GM12878 (cell line): ENCODE measurements around the gene CCDC51. TPM values are rescaled to one million over a fixed set of nuclear protein-coding genes. Genes with fewer than 3 reads are reported as not detected.

Experiments used
- ATAC-seq: fragments of 200-7000 bp; cut with Tn5 transposase; 3 replicates; pipeline ENCODE4 v1.9.1; 2020; ENCODE audit warnings: mild to moderate bottlenecking, moderate library complexity
- BruUV-seq: library from RNA; stranded (reverse); fragments of 400-500 nt; replicated peaks from 2 replicates; lab custom pipeline; 2021; lab: Mats Ljungman, UMichigan
- CTCF ChIA-PET: fragments of 300-600 bp; sonication (Branson Sonifier 250); formaldehyde crosslinking; extraction: SDS; loops from one replicate; lab custom pipeline; 2021; ENCODE audit warnings: inconsistent platforms; lab: Yijun Ruan, JAX
- POLR2A ChIA-PET: fragments of 350-600 bp; formaldehyde crosslinking; extraction: SDS; loops from one replicate; lab custom pipeline; 2021; ENCODE audit warnings: inconsistent platforms; lab: Charles Lee
- RAD21 ChIA-PET: fragments of 300-600 bp; sonication (Branson Sonifier 250); formaldehyde crosslinking; loops from one replicate; lab custom pipeline; 2023; ENCODE audit warnings: antibody characterized with exemption; ENCODE audit not compliant: unreplicated experiment; lab: Charles Lee
- SMC1A ChIA-PET: fragments of 300-600 bp; sonication (Branson Sonifier 250); formaldehyde crosslinking; loops from one replicate; lab custom pipeline; 2023; ENCODE audit not compliant: unreplicated experiment, uncharacterized antibody; lab: Charles Lee
- DNase-seq: peaks from one replicate; pipeline ENCODE4 v3.0.0-alpha.2; 2011; ENCODE audit warnings: low read depth, low spot score
- FAIRE-seq: peaks from 3 replicates; lab custom pipeline; 2011; peaks lifted over from hg19 to GRCh38; lab: Jason Lieb, UNC
- H2AFZ ChIP-seq: 2 replicates; pipeline ENCODE4 v1.6.0; 2011; ENCODE audit warnings: low read depth, low read length, control low read depth; ENCODE audit not compliant: control insufficient read depth
- H3K27ac ChIP-seq: 2 replicates; pipeline ENCODE4 v1.5.1; 2011; ENCODE audit warnings: control low read depth; ENCODE audit not compliant: control insufficient read depth, insufficient read depth
- H3K27me3 ChIP-seq, 2 experiments: replicated peaks in 1 of 2; 2 replicates each; pipeline versions ENCODE4 v1.6.0 to v1.6.1; 2011; ENCODE audit warnings: low read length in 1 of 2; ENCODE audit not compliant: control insufficient read depth in 2 of 2, insufficient read depth in 2 of 2
- H3K36me3 ChIP-seq, 2 experiments: 2 replicates each; pipeline ENCODE4 v1.5.1; 2011; ENCODE audit warnings: low read length in 1 of 2; ENCODE audit not compliant: control insufficient read depth in 2 of 2, insufficient read depth in 2 of 2
- H3K4me1 ChIP-seq: 2 replicates; pipeline ENCODE4 v1.6.1; 2011; ENCODE audit warnings: mild to moderate bottlenecking, low read length, moderate library complexity, mixed read lengths; ENCODE audit not compliant: control insufficient read depth, insufficient read depth
- H3K4me2 ChIP-seq: 2 replicates; pipeline ENCODE4 v1.6.0; 2011; ENCODE audit warnings: control low read depth; ENCODE audit not compliant: control insufficient read depth, insufficient read depth
- H3K4me3 ChIP-seq: fragments of 200-600 bp; sonication (generic); 2 replicates; pipeline ENCODE4 v1.5.1; 2016
- H3K79me2 ChIP-seq: 2 replicates; pipeline ENCODE4 v1.6.0; 2011; ENCODE audit warnings: low read length; ENCODE audit not compliant: control insufficient read depth, insufficient read depth
- H3K9ac ChIP-seq: 2 replicates; pipeline ENCODE4 v1.8.0; 2011; ENCODE audit warnings: low read length, control low read depth, mixed read lengths; ENCODE audit not compliant: control insufficient read depth, insufficient read depth
- H3K9me3 ChIP-seq: replicated peaks from 3 replicates; pipeline ENCODE4 v1.5.1; 2011; ENCODE audit warnings: mild to moderate bottlenecking, low read length; ENCODE audit not compliant: control insufficient read depth, insufficient read depth
- H4K20me1 ChIP-seq: 2 replicates; pipeline ENCODE4 v1.6.0; 2011; ENCODE audit not compliant: control insufficient read depth, insufficient read depth
- CBX3 ChIP-seq: fragments of 200-600 bp; sonication (generic); IDR thresholded peaks from 2 replicates; pipeline ENCODE4 v1.6.1; 2016; ENCODE audit warnings: low read depth, borderline replicate concordance
- CHD2 ChIP-seq: IDR thresholded peaks from 2 replicates; pipeline ENCODE4 v1.6.1; 2011; ENCODE audit warnings: low read depth, low read length, improper control_type of control experiment, borderline replicate concordance
- E2F8 ChIP-seq: fragments of 450-650 bp; IDR thresholded peaks from 2 replicates; pipeline ENCODE4 v1.6.1; 2018; ENCODE audit warnings: mild to moderate bottlenecking, low read depth, moderate library complexity; ENCODE audit not compliant: partially characterized antibody
- FOXM1 ChIP-seq: IDR thresholded peaks from 2 replicates; pipeline ENCODE4 v1.6.1; 2012; ENCODE audit warnings: low read depth, mild to moderate bottlenecking, inconsistent platforms, low read length, moderate library complexity
- HDAC6 ChIP-seq: fragments of 200-600 bp; sonication (generic); IDR thresholded peaks from one replicate; pipeline ENCODE4 v1.8.0; 2017; ENCODE audit warnings: antibody characterized with exemption; ENCODE audit not compliant: unreplicated experiment
- HSF1 ChIP-seq: fragments of 150-350 bp; IDR thresholded peaks from 2 replicates; pipeline ENCODE4 v1.6.1; 2014; ENCODE audit warnings: mild to moderate bottlenecking, low read depth, low read length
- RELA ChIP-seq: fragments of 450-650 bp; IDR thresholded peaks from 2 replicates; pipeline ENCODE4 v1.8.0; 2014; ENCODE audit warnings: borderline replicate concordance; ENCODE audit not compliant: partially characterized antibody
- RELB ChIP-seq: fragments of 450-650 bp; IDR thresholded peaks from 2 replicates; pipeline ENCODE4 v1.6.1; 2017; ENCODE audit warnings: low read depth, mild to moderate bottlenecking, moderate library complexity
- SKIL ChIP-seq: fragments of 450-650 bp; IDR thresholded peaks from 2 replicates; pipeline ENCODE4 v1.6.1; 2017; ENCODE audit warnings: mild to moderate bottlenecking, low read depth, inconsistent platforms; ENCODE audit not compliant: poor library complexity, severe bottlenecking
- SMC3 ChIP-seq: IDR thresholded peaks from 2 replicates; pipeline ENCODE4 v1.6.1; 2011; ENCODE audit warnings: low read length, improper control_type of control experiment, borderline replicate concordance
- ZNF384 ChIP-seq: IDR thresholded peaks from 2 replicates; pipeline ENCODE4 v1.6.1; 2012; ENCODE audit warnings: low read depth, mild to moderate bottlenecking, low read length, improper control_type of control experiment, borderline replicate concordance
- WGBS: methylation state at CpG from one replicate; pipeline ENCODE4 v1.1.6; 2016; ENCODE audit warnings: low lambda C conversion rate; ENCODE audit not compliant: insufficient replicate concordance, insufficient coverage; ENCODE audit errors: missing lambda C conversion rate; 5-methylcytosine and 5-hydroxymethylcytosine counted together
- in situ Hi-C: fragments of 300-500 bp; cut with MboI; formaldehyde crosslinking; loops from 9 replicates; pipeline ENCODE4 v1.14.3; 2018; ENCODE audit warnings: mixed read lengths
- intact Hi-C: fragments of 100-400 bp; cut with micrococcal nuclease; formaldehyde crosslinking; loops from one replicate; pipeline ENCODE4 v1.14.2; 2022; ENCODE audit not compliant: unreplicated experiment
- polyA plus RNA-seq, 11 experiments: library from polyadenylated mRNA; depleted of rRNA in 4 of 11; unstranded in 6 of 11; stranded (reverse) in 5 of 11; fragments of >200 nt; fragmentation: Nextera tagmentation in 4 of 11; fragmentation: Illumina TruSeq in 1 of 11; extraction: Ambion mirVana in 4 of 11; extraction: Trizol in 1 of 11; gene quantifications; 1 replicate in 1 of 11; 2 replicates in 10 of 11; pipeline versions ENCODE4 v1.2.1 to v1.2.3, GENCODE V29; 2011 to 2016; ENCODE audit warnings: inconsistent platforms in 2 of 11, missing spikeins in 2 of 11, low read depth in 1 of 11
- total RNA-seq, 4 experiments: library from RNA; depleted of rRNA in 3 of 4; stranded (reverse); fragments of >200 nt in 3 of 4; fragmentation: Illumina TruSeq in 1 of 4; extraction: Trizol in 1 of 4; gene quantifications; 2 replicates each; pipeline versions ENCODE4 v1.2.1 to v1.2.3, GENCODE V29; 2013 to 2021

Gene CCDC51
- total and polyA plus RNA-seq, 10 of the 15 experiments (the other 5 are each of a cell fraction or from before 2014, with no cell fraction given) = 10.6 to 54.9 (median 28.5) TPM

- in situ Hi-C loops = no loop called here
- intact Hi-C loops = no loop called here
- H3K36me3 ChIP-seq = no peaks in the 10 kb centered on the region
- H3K4me3 ChIP-seq = no peak overlapping the region
- no peak overlapping the region for H2AFZ ChIP-seq
- no peaks in the 10 kb centered on the region for H3K4me1 ChIP-seq
- no peak for ATAC-seq
- no peak for FAIRE-seq
- no peaks in the 10 kb centered on the region for H3K9me3 ChIP-seq
- WGBS = 42% methylated on average over 23 of the region's 25 CpGs
- H3K9ac ChIP-seq = no peak overlapping the region
- RAD21 ChIA-PET = interaction anchor here (3.8 kb wide), 1 partner anchor 21 kb away, joined by 15 read pairs; no protein-coding TSS in a partner anchor
- H3K79me2 ChIP-seq = no peaks in the 10 kb centered on the region
- SMC1A ChIA-PET = interaction anchor here (0.9 to 1.7 kb wide), 2 partner anchors 14 to 21 kb away, joined by 3 to 5 read pairs; no protein-coding TSS in a partner anchor
- no TSS peak for BruUV-seq
- no peak for DNase-seq
- CTCF ChIA-PET = interaction anchor here (0.7 to 22.0 kb wide), 6 partner anchors 12 to 334 kb away, joined by 3 to 757 read pairs (median 3); partner anchors contain the start of genes CCDC51 and TMA7
- H3K27ac ChIP-seq = no peak overlapping the region
- TF ChIP-seq HSF1 (no peak), FOXM1 (no peak), CBX3 (no peak), ZNF384 (no peak), CHD2 (no peak), HDAC6 (no peak), E2F8 (no peak), SMC3 (no peak), SKIL (no peak), RELA (no peak), RELB (no peak)
- H3K4me2 ChIP-seq = no peak overlapping the region
- H3K27me3 ChIP-seq = no peaks in the 10 kb centered on the region
- no peaks in the 10 kb centered on the region for H4K20me1 ChIP-seq
- POLR2A ChIA-PET = interaction anchor here (0.7 kb wide), 1 partner anchor 154 kb away, joined by 4 read pairs; no protein-coding TSS in a partner anchor
Observed at GRCh38 chr3:48414376-48415250, 25.3 kb downstream of the CCDC51 start.
